ACC112 (cell line): ENCODE results near the gene RGCC.

Experiments used
- H2AFZ ChIP-seq: fragments of 200-600 bp; sonication (generic); one replicate; pipeline ENCODE4 v1.6.0; 2017; ENCODE audit warnings: antibody characterized with exemption, low read length; ENCODE audit not compliant: unreplicated experiment
- H3K27ac ChIP-seq: fragments of 200-600 bp; sonication (generic); 2 replicates; pipeline ENCODE4 v1.5.1; 2014; ENCODE audit warnings: low read depth, mild to moderate bottlenecking, antibody characterized with exemption, low read length, moderate library complexity
- H3K27me3 ChIP-seq: fragments of 200-600 bp; sonication (generic); 2 replicates; pipeline ENCODE4 v1.6.1; 2014; ENCODE audit warnings: mild to moderate bottlenecking, antibody characterized with exemption, low read length, moderate library complexity, mixed read lengths; ENCODE audit not compliant: insufficient read depth
- H3K36me3 ChIP-seq: fragments of 200-600 bp; sonication (generic); 2 replicates; pipeline ENCODE4 v1.6.1; 2016; ENCODE audit warnings: mild to moderate bottlenecking, antibody characterized with exemption, low read length, moderate library complexity, mixed read lengths; ENCODE audit not compliant: insufficient read depth
- H3K4me1 ChIP-seq: fragments of 200-600 bp; sonication (generic); one replicate; pipeline ENCODE4 v1.6.1; 2016; ENCODE audit warnings: low read length, mixed read lengths; ENCODE audit not compliant: insufficient read depth, unreplicated experiment, control insufficient read depth
- H3K4me3 ChIP-seq: fragments of 200-600 bp; sonication (generic); 2 replicates; pipeline ENCODE4 v1.5.1; 2014; ENCODE audit warnings: mild to moderate bottlenecking, low read depth, low read length
- H3K79me2 ChIP-seq: fragments of 200-600 bp; sonication (generic); one replicate; pipeline ENCODE4 v1.6.0; 2016; ENCODE audit warnings: low read length; ENCODE audit not compliant: control insufficient read depth, unreplicated experiment, insufficient read depth

Gene RGCC

GRCh38 chr13:41452462-41452861 lies 4.9 kb upstream of the RGCC start:
- Histone ChIP-seq H3K27me3 (peaks cover 23% of the 10 kb centered on the region), H3K36me3 (no peaks in the 10 kb centered on the region), H3K4me3 (no peak overlapping the region), H2AFZ (no peak overlapping the region), H3K4me1 (no peaks in the 10 kb centered on the region), H3K79me2 (no peaks in the 10 kb centered on the region), H3K27ac (no peak overlapping the region)

DNA sequence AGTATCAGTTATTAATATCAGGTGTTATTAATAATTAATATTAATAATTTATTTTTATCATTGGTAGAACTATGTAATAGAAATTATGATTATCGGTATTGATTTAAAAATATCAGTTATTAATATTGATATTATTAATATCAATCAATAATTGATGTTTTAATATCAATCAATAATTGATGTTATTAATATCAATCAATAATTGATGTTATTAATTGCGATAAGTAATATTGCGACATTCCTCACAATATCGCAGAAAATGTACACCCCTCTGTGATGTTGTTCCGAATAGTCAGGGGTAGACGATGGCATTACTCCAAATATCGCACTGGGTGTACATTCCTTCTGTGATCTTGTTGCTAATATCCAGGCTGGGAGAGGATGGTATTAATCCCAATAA lies 3.7 kb upstream of the RGCC start:
- Histone ChIP-seq H3K4me3 (no peak overlapping the region), H3K27ac (no peak overlapping the region), H3K79me2 (no peaks in the 10 kb centered on the region), H3K4me1 (no peaks in the 10 kb centered on the region), H3K36me3 (no peaks in the 10 kb centered on the region), H3K27me3 (peaks cover 33% of the 10 kb centered on the region), H2AFZ (no peak overlapping the region)

DNA sequence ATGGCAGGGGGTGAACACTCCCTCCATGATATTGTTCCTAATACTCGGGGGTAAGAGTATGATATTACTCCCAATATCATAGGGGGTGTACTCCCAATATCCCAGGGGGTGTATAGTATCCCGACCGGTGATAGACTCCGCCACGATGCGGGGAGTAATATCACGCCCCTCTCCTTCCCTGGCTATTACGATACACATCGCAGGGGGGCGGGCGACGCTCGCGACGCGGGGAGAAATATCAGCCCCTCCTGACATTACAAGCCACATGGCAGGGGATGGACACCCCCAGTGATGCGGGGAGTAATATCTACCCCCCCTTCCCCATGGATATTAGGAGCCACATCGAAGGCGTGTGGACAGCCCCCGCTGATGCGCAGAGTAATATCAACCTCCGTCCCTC lies 3.2 kb upstream of the RGCC start:
- Histone ChIP-seq H3K27ac (no peak overlapping the region), H3K36me3 (no peaks in the 10 kb centered on the region), H3K79me2 (no peaks in the 10 kb centered on the region), H3K27me3 (peaks cover 34% of the 10 kb centered on the region), H3K4me3 (no peak overlapping the region), H3K4me1 (no peaks in the 10 kb centered on the region), H2AFZ (no peak overlapping the region)

DNA sequence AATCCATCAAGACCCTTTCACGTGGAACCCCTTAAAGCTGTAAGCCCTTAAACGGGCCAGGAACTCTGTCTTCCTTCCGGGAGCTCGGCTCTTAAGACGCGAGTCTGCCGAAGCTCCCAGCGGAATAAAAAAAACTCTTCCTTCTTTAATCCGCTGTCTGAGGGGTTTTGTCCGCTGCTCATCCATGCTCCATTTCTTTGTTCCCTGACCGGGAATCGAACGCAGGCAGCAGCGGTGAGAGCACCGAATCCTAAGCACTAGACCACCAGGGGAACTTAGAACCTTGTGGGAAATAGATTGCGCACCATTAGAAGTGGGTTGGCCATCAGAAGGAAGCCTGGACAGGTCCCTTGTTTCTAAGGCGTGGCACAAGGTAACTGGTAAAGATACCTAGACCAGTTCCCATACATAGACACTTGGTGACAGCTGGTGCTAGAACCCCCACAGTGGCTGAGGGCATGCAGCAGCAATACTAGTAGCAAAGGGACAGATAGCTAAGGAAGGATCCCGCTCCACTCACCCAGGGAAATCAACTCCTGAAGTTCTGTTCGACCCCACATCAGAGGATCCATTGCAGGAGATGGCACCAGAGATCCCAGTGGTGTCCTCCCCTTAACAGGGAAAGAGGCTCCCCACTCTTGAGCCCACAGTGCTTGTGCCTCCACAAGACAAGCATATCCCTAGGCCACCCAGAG lies 1.5 kb upstream of the RGCC start:
- Histone ChIP-seq H3K27ac (no peak overlapping the region), H3K27me3 (peaks cover 34% of the 10 kb centered on the region), H2AFZ (no peak overlapping the region), H3K4me1 (no peaks in the 10 kb centered on the region), H3K4me3 (no peak overlapping the region), H3K79me2 (no peaks in the 10 kb centered on the region), H3K36me3 (no peaks in the 10 kb centered on the region)

DNA sequence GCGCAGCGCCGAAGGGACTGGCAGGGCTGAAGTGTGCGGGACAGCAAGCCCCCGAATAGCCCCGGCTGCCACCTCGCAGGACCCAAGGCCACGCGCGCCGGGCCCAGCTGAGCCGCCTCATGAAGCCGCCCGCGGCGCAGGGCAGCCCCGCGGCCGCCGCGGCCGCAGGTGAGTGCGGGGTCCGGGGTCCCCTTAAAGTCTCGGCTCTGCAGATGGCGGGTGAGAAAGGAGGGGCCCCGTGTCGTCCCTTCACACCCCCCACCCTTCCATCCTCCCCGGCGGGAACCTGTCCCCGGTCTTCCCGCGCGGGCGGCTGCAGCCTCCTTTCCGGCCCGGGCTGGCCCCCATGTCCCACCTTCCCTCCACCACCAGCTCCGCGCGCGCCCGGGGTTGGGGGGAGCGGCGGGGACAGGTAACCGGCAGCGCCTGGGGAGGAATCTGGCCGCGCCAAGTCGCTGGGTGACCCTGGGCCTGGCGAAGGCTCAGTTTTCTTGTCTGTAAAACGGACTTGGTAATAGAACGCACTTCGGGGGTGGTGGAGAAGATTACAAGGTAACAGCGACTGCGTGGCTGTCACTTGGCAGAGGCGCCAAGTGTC lies 338 bp downstream of the RGCC start:
- H3K36me3 ChIP-seq: no peaks in the 10 kb centered on the region
- no peaks in the 10 kb centered on the region for H3K4me1 ChIP-seq
- H3K27me3 ChIP-seq: peaks cover 34% of the 10 kb centered on the region
- H3K4me3 ChIP-seq: peak overlapping the region; percentile 70
- H3K27ac ChIP-seq: no peak overlapping the region
- no peaks in the 10 kb centered on the region for H3K79me2 ChIP-seq
- peak overlapping the region; percentile 47 for H2AFZ ChIP-seq

- Histone ChIP-seq H3K27ac (no peak overlapping the region), H3K4me1 (no peaks in the 10 kb centered on the region), H3K27me3 (peaks cover 34% of the 10 kb centered on the region), H3K79me2 (no peaks in the 10 kb centered on the region), H2AFZ (no peak overlapping the region), H3K36me3 (no peaks in the 10 kb centered on the region), H3K4me3 (peak overlapping the region; percentile 70)
These were observed 924 bp downstream of the RGCC start for GRCh38 chr13:41458187-41458760.

DNA sequence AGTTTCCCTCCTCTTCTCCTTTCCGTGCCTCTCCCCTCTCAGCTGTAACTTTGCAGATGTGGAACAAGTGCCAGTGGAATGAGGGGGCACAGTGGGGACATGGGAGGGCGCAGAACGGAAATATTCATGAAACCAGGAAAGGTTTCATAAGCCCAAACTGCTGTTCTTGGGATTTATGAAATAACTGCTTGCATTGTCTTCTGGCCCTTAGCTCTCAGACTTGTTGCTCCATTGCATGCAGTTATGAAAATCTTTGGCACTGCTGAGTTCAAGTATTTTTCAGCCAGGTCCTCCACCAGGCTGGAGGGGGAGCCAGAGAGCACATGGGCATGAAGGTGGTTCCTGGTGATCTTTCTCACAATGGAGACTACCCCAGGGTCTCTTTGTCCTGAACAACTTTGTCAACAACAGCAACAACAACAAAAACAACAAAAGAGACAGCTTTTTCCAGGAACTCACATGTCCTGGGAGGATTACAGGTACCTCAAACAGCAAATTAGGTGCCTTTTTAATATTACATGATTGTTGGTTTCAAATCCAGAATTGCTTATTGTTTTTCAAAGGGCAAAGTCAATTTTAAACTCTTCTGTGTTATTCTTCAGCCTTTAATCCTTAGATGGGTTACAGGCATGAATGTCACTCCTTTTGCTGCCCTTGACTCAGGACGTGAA lies 1.5 kb downstream of the RGCC start:
- Histone ChIP-seq H3K79me2 (no peaks in the 10 kb centered on the region), H3K4me3 (peak overlapping the region; percentile 70), H2AFZ (no peak overlapping the region), H3K27ac (no peak overlapping the region), H3K4me1 (no peaks in the 10 kb centered on the region), H3K36me3 (no peaks in the 10 kb centered on the region), H3K27me3 (peaks cover 34% of the 10 kb centered on the region)

DNA sequence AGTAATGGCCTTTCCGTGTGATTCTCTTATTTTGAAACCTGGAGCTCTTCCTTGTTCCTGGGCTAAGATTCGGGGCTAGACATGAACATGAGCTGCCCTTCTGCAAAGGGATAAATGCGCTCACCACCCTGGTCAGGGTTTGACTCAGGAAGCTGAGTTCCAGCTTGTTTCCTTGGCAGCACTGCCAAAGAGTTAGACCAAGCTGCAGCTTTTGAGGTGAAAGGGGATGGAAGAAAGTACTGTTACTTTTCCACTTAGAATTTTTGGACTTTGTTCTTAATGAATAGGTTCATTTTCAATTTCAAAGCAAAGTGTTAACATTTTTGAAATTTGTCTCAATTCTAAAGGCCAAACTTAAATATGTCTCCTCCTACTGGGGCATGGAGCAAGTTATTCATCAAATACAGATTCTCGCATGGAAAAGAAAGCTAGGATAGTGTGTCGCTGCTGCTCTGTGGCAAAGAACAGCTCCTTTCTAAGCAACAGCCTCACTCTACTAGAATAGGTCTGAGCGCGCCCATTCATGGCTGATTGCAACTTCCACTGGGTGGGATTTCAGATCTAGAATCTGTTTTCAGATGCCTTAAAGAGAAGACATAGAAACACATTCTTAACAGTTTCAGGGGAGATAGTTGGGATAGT lies 2.2 kb downstream of the RGCC start:
- no peak overlapping the region for H2AFZ ChIP-seq
- no peaks in the 10 kb centered on the region for H3K36me3 ChIP-seq
- H3K4me1 ChIP-seq: no peaks in the 10 kb centered on the region
- peaks cover 34% of the 10 kb centered on the region for H3K27me3 ChIP-seq
- no peak overlapping the region for H3K4me3 ChIP-seq
- no peak overlapping the region for H3K27ac ChIP-seq
- no peaks in the 10 kb centered on the region for H3K79me2 ChIP-seq

DNA sequence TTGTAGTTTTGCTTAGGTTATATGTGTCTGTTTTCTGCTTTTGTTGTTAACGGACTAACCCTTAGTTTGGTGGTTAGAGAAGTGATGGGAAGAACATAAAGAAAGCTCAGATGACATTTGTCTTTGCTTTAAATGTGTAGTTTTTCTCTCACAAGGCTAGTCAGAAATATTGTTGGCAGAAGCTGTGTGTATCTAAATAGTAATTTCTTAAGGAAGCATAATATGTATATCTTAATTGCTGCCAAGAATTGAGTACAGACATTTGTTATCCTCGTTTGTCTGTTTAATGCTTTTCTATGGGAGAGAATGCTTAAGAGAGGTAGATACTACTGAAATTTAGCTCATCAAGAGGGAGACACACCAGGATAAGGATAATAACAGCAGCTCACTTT lies 2.7 kb downstream of the RGCC start:
- peaks cover 31% of the 10 kb centered on the region for H3K27me3 ChIP-seq
- no peak overlapping the region for H3K4me3 ChIP-seq
- no peaks in the 10 kb centered on the region for H3K36me3 ChIP-seq
- H3K79me2 ChIP-seq: no peaks in the 10 kb centered on the region
- H3K27ac ChIP-seq: no peak overlapping the region
- H2AFZ ChIP-seq: no peak overlapping the region
- H3K4me1 ChIP-seq: peaks cover 5% of the 10 kb centered on the region

DNA sequence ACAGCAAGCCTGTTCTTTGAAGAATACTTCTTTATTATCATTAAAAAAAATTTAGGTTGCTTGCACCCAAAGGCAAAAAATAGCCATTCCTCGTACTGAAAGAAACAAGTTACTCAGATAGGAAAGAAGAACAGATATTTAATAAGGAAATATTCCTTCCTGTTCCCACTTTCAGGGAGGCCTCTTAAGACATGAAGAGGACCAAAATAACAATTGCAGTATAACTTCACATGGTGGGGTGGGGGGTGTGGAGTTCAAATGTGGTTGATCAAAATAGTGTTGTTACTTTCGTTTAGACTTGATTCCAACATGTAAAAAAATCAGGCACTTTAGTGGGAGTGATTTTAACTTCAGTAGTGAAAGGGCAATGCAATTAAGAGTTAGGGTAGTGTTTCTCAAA lies 3.6 kb downstream of the RGCC start:
- H3K27me3 ChIP-seq: peaks cover 23% of the 10 kb centered on the region

More for the DNA sequence above, 3.6 kb downstream of the RGCC start:
- Histone ChIP-seq H3K4me1 (peaks cover 10% of the 10 kb centered on the region), H3K4me3 (no peak overlapping the region), H3K36me3 (no peaks in the 10 kb centered on the region), H3K27ac (no peak overlapping the region), H2AFZ (no peak overlapping the region), H3K79me2 (no peaks in the 10 kb centered on the region)
